Activated T-helper 17 cell treated with anti-CD3 and anti-CD28 coated beads, Interleukin-2, amount 50 U/mL, for 72 hours (primary cell): ENCODE measurements around the gene RASD2. TPM values are rescaled to one million over a fixed set of nuclear protein-coding genes. Genes with fewer than 3 reads are reported as not detected.

Source experiments
- ATAC-seq: fragments of 150-1000 bp; cut with Tn5 transposase; replicated peaks from 2 replicates; pipeline ENCODE4 v1.10.0; 2021; ENCODE audit warnings: mild to moderate bottlenecking, moderate library complexity
- H3K27ac Mint-ChIP-seq: one replicate; pipeline ENCODE4 v1.8.0; 2022; ENCODE audit warnings: mixed read lengths
- H3K27me3 Mint-ChIP-seq: one replicate; pipeline ENCODE4 v1.8.0; 2022; ENCODE audit warnings: mixed read lengths
- H3K36me3 Mint-ChIP-seq: one replicate; pipeline ENCODE4 v1.8.0; 2022; ENCODE audit warnings: low read depth, mild to moderate bottlenecking, mixed read lengths
- H3K4me1 Mint-ChIP-seq: one replicate; pipeline ENCODE4 v1.8.0; 2022; ENCODE audit warnings: mixed read lengths
- H3K4me3 Mint-ChIP-seq: one replicate; pipeline ENCODE4 v1.8.0; 2022; ENCODE audit warnings: mild to moderate bottlenecking, mixed read lengths
- H3K9me3 Mint-ChIP-seq: one replicate; pipeline ENCODE4 v1.8.0; 2022; ENCODE audit warnings: mixed read lengths
- total RNA-seq, 2 donors: library from RNA; stranded (reverse); gene quantifications; one replicate each; pipeline ENCODE4 v1.2.3, GENCODE V29; 2022

RASD2 gene
- total RNA-seq, 2 donors from 2014 or later, result 0.37 TPM; not detected in 1

- H3K9me3 Mint-ChIP-seq, result no peaks in the 10 kb centered on the region
- H3K4me1 Mint-ChIP-seq, result no peaks in the 10 kb centered on the region
- H3K27ac Mint-ChIP-seq, result no peak overlapping the region
- no peak for ATAC-seq
- no peaks in the 10 kb centered on the region for H3K36me3 Mint-ChIP-seq
- H3K4me3 Mint-ChIP-seq, result no peak overlapping the region
- H3K27me3 Mint-ChIP-seq, result no peaks in the 10 kb centered on the region
Observed at GRCh38 chr22:35601013-35601580, 60.5 kb downstream of the RASD2 start.

- no peak for ATAC-seq
- Mint-ChIP-seq H3K4me3 (no peak overlapping the region), H3K9me3 (no peaks in the 10 kb centered on the region), H3K27ac (no peak overlapping the region), H3K4me1 (no peaks in the 10 kb centered on the region), H3K27me3 (no peaks in the 10 kb centered on the region), H3K36me3 (no peaks in the 10 kb centered on the region)
Observed at GRCh38 chr22:35601743-35602615, 61.3 kb downstream of the RASD2 start.

Other genes starting within 250 kb of the RASD2 start
- gene TOM1, start 240.9 kb upstream of the RASD2 start, total RNA-seq, result 10 to 100 TPM; 21.5 to 60.0 TPM
- 1 to 10 TPM; 3.5 to 7.3 TPM for gene HMOX1, start 159.7 kb upstream of the RASD2 start, total RNA-seq
- gene MCM5, start 140.7 kb upstream of the RASD2 start, total RNA-seq, result 100 to 1,000 TPM; 124 to 273 TPM
- under 1 TPM in 1 of 2 donors, not detected in 1; 0.50 TPM for gene MB, start 76.5 kb downstream of the RASD2 start, total RNA-seq
- 10 to 100 TPM; 23.0 to 38.7 TPM for gene APOL6, start 107.6 kb downstream of the RASD2 start, total RNA-seq
- not detected for gene APOL5, start 177.0 kb downstream of the RASD2 start, total RNA-seq